ENCODE data around the gene WDR17.

DNA sequence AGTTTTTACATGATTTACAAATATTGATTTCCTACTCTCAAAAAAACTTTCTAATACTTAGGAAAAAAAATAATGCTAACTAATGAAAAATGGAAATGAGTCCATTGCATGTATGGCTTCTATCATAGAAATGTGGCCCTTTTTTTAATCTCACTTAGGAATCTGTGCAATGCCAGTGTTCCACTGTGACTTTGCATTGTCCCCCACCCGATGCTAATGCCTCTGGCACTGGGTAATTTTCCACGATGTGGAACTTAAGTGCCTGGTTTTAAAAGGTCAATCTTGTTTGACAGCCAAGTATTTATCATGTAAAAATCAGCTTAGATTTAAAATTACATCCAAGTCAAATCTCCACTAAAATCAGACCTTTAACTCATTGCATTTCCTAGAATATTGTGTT is 76.6 kb downstream of the WDR17 start:
- TF ChIP-seq POLR2AphosphoS5 (IDR thresholded peaks at IDR 0.05; ENCODE audit: insufficient read depth, low read depth, low read length) (no peak), POLR2A (IDR thresholded peaks at IDR 0.05; ENCODE audit: low read depth, low read length) (no peak), FOS (IDR thresholded peaks at IDR 0.05; ENCODE audit: borderline replicate concordance, insufficient read depth, low read length) (no peak), EZH2 (IDR thresholded peaks at IDR 0.05; ENCODE audit: borderline replicate concordance, low read depth, low read length, severe bottlenecking) (no peak), MYC (IDR thresholded peaks at IDR 0.05; ENCODE audit: low read depth, low read length) (no peak)
- TF ChIP-seq, protein P1, sequence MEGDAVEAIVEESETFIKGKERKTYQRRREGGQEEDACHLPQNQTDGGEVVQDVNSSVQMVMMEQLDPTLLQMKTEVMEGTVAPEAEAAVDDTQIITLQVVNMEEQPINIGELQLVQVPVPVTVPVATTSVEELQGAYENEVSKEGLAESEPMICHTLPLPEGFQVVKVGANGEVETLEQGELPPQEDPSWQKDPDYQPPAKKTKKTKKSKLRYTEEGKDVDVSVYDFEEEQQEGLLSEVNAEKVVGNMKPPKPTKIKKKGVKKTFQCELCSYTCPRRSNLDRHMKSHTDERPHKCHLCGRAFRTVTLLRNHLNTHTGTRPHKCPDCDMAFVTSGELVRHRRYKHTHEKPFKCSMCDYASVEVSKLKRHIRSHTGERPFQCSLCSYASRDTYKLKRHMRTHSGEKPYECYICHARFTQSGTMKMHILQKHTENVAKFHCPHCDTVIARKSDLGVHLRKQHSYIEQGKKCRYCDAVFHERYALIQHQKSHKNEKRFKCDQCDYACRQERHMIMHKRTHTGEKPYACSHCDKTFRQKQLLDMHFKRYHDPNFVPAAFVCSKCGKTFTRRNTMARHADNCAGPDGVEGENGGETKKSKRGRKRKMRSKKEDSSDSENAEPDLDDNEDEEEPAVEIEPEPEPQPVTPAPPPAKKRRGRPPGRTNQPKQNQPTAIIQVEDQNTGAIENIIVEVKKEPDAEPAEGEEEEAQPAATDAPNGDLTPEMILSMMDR (IDR thresholded peaks at IDR 0.05; ENCODE audit: extremely low read depth in 1 of 2, insufficient read depth in 1 of 2, low read depth in 1 of 2, low read length in 2 of 2), result no peak
- TF ChIP-seq, protein P2, sequence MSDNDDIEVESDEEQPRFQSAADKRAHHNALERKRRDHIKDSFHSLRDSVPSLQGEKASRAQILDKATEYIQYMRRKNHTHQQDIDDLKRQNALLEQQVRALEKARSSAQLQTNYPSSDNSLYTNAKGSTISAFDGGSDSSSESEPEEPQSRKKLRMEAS (IDR thresholded peaks at IDR 0.05; ENCODE audit: insufficient read depth, insufficient read length), result no peak

Measured in endothelial cell of umbilical vein (primary cell).